GM19240 (cell line): ENCODE measurements around the gene NTM.
"Not testable (repeated sequence)": the region's sequence is repeated elsewhere in the genome, so short reads cannot be mapped to it uniquely, and the experiment has no call there.

Source experiments
- DNase-seq: peaks from one replicate; pipeline ENCODE4 v3.0.0; 2011; ENCODE audit warnings: low spot score; ENCODE audit not compliant: insufficient read length

NTM gene

DNA sequence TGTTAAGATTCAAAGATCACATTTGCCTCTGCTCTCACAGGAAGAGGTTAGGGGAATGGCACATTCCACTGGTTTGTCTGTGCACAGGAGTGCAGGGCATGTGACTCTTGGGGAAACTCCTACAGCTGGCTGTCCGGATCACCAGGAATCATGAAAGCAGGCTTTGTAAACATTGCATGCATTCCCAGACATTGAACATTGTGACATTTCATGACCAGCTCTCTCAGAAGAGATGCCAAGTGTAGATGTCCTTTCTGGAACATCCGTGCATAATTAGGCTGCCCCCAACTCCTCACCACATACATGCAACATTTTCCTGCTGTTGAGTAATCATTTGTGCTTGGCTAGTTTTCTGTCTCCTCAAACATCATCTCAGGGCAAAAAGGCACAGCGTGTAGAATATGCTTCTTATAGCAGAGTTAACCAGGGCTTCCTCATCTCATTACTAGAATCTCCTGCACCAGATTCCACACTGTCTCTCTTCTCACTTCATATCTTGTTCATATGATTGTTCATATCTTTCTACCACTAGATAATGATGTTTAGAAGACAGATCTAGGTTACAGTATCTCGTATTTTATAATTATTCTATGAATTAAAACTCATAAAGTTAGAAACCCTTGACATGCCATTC is 694.7 kb downstream of the NTM start:
- DNase-seq, result no peak

DNA sequence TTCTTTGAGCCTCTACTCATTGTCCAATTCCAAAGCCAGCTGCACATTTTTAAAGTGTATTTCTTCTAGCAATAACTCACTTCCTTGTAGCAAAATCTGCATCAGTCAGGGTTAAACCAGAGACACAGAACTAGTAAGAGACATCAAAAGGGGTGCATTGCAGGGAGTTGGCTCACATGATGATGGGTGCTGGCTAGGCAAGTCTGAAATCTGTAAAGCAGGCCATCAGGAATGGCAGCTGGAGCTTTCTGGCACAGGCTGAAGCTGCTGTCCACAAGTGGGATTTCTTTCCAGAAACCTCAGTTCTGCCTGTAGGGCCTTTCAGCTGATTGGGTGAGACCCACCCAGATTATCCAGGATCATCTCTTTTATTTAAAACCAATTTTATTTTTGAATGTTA is 698.1 kb downstream of the NTM start:
- DNase-seq, result no peak

DNA sequence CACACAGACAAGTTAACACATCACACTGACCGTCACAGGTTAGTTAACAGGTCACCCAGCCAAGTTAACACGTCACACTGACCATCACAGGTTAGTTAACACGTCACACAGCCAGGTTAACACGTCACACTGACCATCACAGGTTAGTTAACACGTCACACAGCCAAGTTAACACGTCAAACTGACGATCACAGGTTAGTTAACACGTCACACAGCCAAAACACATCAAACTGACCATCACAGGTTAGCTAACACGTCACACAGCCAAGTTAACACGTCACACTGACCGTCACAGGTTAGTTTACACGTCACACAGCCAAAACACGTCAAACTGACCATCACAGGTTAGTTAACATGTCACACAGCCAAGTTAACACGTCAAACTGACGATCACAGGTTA is 699.2 kb downstream of the NTM start:
- not testable (repeated sequence) for DNase-seq

DNA sequence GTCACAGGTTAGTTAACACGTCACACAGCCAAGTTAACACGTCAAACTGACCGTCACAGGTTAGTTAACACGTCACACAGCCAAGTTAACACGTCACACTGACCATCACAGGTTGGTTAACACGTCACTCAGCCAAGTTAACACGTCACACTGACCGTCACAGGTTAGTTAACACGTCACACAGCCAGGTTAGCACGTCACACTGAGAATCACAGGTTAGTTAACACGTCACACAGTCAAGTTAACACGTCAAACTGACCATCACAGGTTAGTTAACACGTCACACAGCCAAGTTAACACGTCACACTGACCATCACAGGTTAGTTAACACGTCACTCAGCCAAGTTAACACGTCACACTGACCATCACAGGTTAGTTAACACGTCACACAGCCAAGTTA is 700.5 kb downstream of the NTM start:
- not testable (repeated sequence) for DNase-seq

DNA sequence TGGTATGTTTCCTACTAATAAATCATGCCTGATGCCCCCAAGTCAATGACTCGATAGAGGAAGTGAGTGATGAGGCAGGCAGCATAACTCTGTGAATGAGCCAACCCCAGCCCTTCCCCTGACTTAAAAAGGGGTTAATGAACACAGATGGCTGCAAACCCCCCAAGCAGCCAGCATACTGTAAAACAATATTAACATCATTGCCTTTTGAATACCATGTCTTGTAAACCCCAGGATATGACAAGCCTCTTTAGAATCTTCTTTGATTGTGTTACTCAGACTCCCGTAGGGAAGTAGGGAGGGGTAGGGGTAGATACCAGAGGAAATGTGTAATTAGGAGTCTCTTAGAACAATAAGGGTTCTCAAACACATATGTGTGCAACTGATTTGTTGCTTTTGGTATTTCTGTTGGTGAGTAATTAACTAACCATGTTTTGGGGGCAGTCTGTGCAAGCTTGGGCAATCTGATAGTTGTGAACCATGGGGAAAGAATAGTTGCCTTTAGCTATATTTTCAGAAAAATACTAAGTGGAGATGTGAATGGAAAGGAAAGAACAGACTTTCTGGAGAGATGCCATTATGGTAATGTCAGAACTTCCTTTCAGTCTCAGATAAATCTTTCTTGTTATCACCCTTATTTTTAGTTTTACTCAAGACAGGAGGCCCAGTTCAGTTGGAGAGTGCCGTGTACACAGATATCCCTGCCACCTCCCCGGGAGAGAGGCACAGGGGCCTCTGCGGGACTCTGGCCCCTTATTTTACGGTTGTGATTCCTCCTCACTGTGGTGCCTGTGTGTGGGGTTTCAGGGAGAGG is 701.8 kb downstream of the NTM start:
- DNase-seq, result no peak

DNA sequence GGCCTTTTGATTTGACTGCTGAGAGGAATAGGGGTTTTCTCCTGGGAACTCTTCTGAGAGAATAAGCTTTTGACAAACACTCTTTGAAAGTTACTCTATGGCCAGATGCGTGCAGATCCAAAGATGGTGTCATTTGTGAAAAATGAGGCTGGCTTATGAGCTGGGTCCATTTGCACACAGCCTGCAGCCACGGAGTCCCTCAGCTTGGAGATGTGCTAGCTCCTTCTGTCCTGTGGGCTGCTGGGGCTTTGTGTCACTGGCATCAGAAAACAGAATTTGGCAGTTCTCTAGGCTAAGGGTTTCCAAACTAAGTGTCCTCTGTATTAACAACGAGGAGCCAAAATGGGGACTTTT is 702.4 kb downstream of the NTM start:
- DNase-seq, result no peak

DNA sequence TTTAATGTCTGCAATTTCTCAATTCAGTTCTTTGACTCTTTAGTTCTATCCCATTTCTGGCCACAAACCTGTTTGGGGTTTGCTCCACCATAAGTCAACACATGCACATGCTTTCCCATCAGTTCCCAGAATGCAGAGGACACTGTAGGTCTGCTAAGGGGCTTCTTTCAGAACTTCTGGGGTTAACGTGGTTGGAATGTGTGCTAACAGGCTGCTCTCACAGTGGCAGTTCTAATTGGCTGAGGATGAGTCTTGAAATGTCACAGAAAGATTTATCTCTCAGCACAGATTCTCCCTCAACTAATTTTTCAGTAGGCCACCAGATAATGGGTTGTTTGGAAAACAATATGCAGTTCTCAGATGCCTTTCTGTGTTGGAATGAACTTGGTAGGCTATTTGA is 703.4 kb downstream of the NTM start:
- no peak for DNase-seq

DNA sequence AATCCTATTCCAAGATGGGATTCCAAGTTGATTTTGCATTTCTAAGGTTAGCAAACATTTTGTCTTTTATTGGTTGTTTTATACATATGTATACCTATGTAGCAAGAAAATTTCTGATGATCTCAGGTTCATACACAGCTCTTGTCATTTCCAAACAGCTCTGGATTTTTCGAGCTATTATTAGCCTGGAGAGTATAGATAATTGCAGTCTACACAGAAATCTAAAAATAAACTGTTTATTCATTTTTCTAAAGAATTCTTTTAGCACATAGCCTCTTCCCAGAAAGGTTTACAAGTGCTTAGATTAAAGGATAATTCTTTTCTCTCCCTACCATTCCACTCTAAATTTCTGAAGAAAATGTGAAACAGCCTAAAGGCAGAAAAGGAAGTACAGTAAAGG is 705.0 kb downstream of the NTM start:
- no peak for DNase-seq

DNA sequence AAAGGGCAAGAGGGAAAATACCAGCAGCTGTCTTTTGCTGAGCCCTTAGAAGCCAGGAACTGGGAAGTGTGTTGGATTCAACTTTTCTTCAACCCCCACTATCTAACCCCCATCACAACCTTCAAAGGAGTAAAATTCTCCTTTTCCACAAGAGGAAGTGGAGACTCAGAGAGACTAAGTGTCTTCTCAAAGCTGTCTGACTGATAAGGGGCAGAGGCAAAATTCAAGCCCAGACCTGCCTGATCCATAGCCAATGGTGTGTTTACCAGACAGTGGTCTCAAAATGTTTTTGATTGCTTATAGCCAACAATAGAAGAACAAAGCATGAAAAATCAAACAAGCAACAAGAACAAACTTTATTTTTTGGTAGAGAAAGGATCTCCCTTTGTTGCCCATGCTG is 707.0 kb downstream of the NTM start:
- DNase-seq, result no peak

DNA sequence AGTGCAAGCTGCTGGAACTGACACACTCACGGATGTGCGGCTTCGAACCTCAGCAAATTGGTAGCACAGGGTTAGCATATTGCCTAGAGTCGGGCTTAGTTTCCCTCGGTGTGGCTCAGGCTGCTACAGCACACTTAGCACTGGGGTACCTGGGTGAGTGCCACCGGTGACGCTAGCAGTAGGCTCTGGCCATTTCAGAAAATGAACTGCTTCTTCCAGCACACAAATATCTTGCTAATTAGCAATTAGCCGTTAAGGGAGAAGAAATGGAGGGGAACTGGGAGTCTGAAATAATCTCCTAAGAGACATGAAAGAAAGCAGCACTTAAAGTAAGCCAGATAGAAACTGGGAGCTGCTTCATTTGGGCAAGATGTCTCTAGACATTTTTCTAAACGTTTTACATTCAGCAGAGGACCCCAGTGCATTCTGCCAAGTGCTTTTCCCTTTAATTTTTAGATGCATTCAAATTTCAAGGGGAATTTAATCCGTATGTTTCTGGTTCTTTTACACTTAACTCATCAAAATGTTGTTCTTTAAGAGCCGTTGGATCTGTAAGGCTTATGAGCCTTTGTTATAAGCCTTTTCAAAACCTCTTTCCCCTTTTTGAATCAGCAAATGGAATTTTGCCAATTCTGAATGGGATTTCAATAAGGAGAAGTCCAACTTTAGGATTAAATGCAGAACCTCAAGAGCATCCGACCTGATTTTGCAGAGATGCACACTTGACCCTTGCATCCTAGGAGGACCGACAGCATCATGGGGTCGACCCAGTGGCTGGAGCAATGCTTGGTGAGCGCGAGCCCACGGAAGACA is 708.1 kb downstream of the NTM start:
- no peak for DNase-seq

DNA sequence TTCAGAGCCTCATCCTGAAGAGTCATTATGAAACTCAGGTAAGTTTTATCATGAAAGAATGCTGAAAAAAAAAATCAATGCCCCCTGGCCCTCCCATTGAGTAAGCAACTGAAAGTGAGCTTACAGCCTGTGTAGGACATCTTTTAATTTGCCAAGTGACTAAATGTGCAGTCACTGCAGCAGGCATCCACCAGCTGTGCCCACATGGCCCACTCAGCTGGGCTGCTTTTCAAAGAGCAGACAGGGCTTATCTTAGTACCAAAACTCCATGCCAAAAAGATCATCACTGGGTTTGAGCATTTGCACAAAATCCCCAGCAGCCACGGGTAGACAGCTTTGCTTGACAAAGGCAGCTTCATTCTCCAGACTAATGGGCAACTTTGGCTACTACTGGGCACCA is 709.7 kb downstream of the NTM start:
- DNase-seq, result no peak

DNA sequence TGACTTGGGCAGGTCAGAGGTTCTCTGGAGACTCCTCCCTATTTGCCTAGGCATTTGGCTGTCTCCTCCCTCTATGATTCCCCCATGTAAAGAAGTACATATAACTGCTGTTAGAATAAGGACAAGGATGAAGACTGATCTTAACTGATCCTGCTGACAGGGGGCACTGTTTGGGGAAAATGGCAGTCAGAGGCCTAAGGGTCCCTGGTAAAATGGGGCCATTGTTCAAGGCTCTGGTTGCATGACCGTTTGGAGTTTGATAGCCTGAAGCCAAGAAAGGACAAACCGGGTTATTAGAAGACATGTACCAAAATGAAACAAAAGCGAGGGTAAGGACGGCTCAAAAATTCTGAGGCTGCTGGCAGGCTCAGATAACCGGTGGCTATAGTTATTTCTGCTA is 712.2 kb downstream of the NTM start:
- no peak for DNase-seq

DNA sequence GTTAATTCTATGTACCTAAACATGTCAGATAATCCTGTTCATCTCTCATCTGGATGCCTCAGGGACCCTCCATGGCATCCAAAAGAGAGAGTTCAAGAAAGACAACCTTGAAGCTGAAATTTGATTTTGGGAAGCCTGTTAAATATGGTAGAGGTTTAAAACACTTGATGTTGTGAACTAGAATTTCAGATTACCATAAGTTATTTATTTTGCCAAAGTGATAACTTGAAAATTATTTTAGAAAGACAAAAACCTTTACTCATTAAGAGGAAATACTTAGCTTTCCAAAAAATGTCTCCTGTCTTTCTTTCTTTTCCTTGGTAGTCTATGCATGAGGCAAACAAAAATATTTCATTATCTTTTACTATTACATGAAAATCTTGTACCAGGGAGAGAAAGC is 714.0 kb downstream of the NTM start:
- no peak for DNase-seq

DNA sequence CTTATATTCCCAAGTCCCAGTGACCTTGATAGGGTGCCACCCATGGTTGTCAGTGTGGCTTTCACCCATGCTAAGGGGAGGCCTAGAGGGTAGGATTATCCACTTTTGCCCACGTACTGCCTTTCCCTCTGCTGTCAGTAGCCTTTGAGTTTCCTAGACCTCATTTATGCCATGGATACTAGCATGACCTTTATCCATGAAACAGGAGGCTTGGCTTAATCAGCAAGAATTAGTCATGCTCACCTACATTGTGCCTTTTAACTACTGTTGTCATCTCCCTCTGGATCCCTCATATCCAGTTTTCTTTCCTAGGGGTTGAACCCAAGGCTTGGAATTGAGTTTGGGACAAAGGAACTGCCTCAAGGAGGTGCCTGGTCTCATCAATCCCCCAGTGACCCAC is 716.7 kb downstream of the NTM start:
- no peak for DNase-seq

DNA sequence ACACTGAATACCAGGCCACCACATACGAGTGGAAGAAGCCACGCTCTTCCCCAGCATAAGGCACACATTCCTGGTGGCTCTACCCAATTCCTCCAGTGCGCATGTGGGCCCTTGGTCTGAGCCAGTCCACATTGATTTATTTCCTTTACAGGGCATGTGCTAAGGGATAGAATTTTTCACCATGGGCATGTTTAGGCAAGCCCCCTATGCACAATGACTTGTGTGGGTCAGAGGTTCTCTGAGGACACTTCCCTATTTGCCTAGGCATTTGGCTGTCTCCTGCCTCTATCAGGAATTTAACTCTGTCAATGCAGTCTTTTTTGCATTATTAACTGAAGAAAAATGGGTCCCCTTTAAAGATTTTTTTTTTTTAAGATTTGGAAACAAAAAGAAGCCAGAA is 718.1 kb downstream of the NTM start:
- DNase-seq, result no peak

DNA sequence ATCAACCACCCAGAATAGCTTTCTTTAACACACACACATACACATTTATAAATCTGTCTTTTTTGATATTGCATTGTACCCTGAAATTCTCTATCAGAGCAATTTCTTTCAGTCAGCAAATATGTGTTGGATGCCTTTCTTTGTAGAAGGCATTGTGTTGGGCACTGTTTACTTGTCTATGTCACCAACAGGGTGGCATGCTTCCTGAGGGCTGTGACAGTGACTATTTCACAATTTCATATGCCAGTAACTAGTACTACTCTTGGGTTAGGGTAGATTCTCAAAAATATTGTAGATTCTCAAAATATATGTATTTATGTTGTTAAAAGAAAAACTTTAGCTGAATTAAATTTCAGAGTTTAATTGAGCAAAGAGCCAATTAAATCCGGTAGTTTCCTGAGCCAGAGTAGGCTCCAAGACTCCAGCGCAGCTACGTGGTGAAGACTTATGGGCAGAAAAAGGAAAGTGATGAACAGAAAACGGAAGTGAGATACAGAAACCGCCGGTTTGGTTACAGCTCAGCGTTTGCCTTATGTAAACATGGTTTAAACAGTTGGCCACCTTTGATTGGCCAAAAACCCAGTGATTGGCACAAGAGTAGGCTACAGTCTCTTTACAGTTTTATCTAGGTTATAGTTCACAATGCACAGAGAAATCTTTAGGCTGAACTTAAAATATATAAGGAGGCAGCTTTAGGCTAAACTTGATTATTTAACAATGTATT is 723.3 kb downstream of the NTM start:
- DNase-seq, result no peak

DNA sequence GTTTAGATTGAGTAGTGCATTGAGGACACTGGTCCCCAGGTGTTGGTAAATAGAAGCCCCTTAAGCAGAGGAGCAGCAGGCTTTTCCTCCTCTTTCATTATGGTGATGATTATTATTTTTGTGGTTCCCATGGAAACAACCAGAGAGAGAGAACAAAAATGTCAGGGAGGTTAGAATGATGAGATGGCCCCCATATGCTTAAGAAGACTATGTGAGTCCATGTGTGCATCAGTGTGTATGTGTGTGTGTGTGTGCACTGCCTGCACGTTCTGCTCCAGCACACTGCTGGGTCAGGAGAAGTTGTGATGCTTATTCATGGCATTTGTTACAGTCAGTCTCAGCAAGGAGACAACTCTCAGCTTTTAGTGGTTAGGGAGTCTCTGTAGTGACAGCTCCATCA is 724.2 kb downstream of the NTM start:
- DNase-seq, result no peak

DNA sequence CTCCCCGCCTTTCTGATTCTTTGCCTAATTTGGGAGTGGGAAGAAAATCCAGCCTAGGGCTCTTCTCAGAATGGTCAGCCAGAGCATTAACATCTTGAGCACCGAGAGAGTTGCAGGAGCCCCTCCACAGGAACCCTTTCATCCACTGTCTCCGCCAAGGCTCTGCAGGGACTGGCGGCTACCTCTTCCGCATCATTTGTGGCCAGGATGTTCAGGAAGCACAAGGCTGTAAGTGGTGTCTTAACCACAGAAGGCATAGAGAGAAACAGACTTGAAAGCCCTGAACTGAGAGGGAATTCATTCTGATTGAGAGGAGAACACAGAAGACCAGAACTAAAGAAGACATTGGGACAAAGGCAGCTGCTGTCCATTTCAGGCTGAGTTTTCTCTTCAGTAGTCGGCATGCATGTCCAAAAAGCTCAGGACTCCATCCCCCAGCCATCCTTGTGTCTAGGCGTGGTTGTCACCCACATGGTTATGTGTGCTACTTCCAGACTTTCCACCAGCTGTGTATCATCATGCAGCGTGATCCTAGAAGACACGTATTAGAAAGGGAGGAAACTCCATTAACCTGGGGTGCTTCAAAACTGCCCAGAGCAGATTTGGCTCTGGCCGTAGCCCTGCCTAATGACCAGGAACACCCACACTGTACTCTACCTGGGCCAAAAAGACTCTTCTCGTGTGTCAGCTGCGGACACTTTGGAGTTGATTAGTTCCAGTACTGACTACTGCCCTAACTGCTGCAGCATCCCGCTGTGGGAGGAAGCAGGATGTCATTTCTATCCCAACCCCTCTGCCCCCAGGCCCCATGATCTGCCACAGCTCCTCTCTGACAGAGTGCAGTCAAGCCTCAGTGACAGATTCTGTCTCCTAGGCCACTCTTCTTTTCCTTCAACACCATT is 725.1 kb downstream of the NTM start:
- no peak for DNase-seq

DNA sequence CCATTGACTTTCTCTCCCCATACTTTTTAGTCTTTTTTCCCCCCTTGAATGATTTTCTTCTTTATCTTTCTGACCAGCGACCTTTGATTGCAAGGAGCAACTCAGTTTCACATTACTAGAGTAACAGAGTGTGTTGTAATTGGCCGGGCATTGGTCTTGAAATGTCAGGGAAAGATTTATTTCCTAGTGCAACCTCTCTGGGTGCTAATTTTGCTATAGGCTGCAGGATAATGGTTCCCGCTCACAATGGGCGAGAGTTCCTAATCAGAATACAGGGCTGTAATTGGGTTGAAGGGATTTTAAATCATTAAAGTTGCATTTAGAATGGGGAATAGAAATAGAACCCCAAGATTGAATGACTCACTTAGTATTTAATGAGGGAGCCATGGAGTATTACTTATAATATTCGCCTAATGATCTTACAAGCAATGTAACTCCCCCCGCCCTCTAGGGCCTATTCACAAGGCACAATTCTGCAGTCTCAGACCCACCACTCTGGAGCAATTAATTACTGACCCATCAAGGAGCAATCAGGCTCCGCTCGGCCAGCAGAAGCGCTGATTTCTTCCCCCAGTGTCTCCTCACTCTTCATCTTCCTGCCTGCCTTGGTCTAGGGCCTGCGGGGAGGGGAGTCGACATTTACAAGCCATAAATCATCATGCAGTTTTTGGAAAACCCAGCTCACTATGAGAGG is 725.9 kb downstream of the NTM start:
- DNase-seq, result no peak

DNA sequence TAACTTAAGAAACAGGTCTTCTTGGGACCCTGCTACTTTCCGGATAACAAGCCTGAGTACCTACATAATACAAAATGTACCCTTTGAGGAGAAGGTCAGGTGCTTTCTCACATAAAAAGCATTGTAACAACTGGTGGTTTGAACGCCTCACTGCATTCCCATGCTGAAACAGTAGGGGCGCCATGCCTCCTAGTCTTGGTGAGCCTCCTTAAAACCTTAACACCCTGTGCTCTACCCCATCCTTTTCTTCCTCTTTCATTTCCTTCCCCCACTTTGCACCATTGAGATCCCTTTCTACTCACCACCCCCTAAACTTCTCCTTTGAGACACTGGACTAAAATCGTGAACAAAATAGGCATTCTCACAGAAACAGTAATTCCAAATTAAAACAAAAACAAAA is 729.3 kb downstream of the NTM start:
- no peak for DNase-seq
